GM12874 (cell line): ENCODE measurements around the gene ARRDC1.

Experiments used
- TF ChIP-seq, protein P1 (sequence below): IDR thresholded peaks from 2 replicates; pipeline ENCODE4 v1.5.1; 2011; ENCODE audit warnings: low read depth, mild to moderate bottlenecking, control low read depth, low read length, moderate library complexity; ENCODE audit not compliant: insufficient read depth

The ARRDC1 gene

DNA sequence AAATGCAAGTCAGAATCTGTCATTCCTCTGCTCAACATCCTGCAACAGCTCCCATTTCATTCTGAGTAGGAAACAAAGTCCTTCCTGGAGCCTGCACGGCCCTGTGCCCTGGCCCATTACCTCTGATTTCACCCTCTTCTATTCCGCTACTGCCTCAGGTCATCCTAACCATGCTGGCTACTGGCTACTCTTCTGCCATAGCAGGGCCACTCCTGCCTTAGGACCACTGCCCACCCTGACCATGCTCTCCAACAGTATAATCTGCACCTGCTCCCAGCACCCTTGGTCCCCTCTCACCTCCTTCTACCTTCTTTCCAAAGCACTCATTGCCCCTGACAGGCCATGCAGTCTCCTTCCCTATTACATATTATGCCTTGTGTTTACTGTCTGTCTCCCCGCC is 34.9 kb upstream of the ARRDC1 start:
- TF ChIP-seq, protein P1, sequence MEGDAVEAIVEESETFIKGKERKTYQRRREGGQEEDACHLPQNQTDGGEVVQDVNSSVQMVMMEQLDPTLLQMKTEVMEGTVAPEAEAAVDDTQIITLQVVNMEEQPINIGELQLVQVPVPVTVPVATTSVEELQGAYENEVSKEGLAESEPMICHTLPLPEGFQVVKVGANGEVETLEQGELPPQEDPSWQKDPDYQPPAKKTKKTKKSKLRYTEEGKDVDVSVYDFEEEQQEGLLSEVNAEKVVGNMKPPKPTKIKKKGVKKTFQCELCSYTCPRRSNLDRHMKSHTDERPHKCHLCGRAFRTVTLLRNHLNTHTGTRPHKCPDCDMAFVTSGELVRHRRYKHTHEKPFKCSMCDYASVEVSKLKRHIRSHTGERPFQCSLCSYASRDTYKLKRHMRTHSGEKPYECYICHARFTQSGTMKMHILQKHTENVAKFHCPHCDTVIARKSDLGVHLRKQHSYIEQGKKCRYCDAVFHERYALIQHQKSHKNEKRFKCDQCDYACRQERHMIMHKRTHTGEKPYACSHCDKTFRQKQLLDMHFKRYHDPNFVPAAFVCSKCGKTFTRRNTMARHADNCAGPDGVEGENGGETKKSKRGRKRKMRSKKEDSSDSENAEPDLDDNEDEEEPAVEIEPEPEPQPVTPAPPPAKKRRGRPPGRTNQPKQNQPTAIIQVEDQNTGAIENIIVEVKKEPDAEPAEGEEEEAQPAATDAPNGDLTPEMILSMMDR, result no peak

DNA sequence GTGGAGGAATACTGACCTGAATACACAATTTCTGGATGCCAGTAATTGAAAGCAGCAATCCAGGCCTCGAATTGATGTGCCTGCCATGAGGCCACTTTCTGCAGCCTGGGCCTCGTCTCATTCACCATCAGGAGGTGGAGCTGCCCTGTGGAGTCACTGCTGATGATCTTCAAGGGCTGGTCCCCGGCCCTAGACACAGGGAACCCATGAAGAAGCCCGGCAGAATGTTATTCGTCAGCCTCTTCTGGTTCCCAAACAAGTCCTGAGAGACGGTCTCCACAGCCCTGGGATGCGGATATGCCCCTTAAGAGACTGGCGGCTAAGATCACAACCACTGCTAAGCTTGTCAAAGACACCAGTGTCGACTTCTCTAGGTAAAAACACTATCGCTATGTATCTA is 31.3 kb upstream of the ARRDC1 start:
- TF ChIP-seq, protein P1, result no peak

DNA sequence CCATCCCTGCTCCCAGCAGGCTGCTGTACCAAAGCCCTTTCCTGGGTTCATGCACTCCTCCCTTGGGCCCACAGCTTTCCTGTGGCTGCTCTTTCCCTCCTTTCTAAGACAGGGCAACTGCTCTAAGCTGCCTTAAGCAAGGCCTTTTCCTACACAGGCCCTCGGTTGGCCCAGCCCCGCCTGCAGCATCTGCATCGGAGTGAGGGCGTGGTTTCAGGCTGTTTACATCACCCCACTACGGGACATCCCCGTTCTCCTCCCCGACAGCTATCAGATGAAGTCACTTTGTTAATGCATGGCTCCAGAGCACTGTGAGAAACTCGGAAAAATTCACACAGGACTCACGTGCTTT is 30.1 kb upstream of the ARRDC1 start:
- TF ChIP-seq, protein P1, result no peak

DNA sequence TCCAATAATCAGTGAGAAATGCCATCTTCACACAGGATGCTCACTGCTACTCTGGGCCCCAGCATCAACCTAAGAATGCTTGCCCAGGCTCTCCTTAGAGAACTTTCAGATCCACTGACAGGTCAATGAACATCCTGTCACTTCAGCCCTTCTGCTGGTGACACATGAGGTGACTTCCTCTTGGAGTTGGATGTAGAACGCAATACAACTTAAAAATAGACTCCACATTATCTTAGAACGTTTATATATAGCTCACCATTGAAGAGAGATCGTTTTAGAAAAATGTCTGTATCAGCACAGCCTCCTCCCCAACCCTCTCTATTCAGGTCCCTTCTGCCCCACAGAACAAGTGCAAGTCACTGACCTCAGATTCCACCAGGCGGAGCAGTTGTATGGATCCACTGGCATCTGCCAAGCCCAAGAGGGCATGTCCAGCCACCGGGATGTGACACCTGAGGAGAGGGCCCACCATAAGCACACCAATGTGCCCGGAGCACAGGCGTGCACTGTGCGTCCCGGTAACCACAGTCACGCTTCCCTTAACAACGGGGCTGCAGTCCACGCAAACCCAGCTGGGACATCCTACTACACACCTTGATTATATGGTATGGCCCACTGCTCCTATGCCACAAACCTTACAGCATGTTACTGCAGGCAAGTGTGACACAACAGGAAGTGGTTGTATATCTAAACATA is 29.6 kb upstream of the ARRDC1 start:
- TF ChIP-seq, protein P1, result no peak

DNA sequence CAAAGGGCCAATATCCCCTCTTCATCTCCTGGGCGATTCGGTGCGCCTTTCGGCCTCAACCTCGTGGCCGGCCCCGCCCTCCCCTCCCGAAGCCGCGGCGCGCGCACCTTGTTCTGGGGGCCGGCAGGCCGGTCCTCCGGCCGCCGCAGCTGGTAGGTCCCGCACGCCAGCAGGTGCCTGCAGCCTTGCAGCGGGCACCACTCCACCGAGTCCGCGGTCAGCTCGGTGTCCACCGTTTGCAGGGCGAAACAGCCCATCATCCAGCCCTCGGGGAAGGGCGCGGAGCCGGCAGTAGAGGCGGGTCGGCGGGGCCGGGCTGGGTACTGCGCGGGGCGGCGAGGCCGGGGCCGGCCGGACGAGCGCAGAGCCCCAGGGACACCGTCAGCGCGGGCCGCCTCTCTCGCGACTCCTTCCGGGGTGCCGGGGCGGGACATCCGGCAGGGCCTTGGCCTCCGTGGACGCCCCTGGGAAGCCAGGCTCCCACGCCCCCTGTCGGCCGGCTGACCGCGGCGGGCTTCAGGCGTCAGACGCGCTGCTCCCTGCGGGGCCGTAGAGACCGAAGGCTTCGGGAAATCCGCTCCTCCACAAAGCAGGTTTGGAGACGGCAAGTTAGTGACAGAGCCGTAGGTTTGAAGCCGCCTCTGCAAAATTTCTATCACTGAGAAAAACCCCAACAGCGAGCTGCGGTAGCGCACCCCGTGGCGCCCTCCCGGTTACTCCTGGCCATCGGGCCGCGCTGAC is 26.8 kb upstream of the ARRDC1 start, which contains the start of gene DPH7:
Gene DPH7 (minus strand): TSS at position 408 of the 741 bp plus-strand sequence. CDS start 148 bp downstream, at position 260.
- TF ChIP-seq, protein P1, result peak; percentile 98

DNA sequence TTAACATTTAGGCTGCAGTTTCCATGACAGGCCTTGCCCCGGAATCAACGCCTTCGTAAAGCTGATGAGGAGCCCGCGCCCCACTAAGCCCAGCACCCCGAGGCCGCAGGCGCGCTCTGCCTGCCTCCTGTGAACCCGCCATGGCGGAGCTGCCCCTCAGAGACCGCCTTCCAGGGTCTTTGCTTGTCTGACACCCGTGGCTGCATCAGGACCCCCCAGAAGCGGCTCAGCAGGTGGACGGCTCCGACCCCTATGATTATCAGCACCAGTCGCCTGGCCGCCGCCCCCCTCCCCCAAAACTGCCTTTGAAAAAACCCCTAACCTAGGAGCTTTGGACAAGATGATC is 26.3 kb upstream of the ARRDC1 start:
- TF ChIP-seq, protein P1, result no peak

DNA sequence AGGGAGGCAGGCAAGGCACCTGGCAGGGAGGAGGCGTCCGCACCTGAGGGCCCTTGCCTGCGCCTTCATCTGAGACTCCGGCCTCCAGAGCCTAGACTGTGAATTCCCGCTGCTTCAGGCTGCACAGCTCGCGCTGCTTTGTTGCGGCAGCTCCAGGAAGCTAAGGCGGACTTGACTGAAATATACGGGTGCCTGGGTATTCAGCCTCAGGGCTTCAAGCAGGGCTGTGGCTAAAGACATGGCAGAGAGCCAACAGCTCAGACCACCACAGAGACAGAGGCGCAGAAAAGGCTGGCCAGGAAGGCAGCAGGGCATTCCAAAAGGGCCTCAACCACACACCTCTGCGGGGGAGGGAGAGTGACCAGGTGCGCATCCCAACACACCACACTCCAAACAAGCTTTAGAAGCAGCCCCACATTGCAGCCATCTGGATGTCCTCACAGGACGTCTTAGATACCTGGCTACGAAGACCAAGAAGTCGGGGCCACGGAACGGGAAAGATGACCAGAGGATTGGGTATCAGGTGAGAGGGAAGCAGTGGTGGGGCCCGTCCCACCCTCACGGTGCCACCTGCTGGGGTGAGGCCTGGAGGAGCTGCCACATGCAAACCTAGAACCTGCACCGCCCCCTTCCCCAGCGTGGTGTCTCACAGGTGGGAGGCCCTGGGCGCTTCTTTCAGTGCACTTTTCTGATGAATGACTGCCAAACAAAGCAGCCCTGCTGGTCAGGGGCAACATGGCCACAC is 25.1 kb upstream of the ARRDC1 start:
- TF ChIP-seq, protein P1, result no peak
